ENCODE measurements around the gene LSP1. TPM values are rescaled to one million over a fixed set of nuclear protein-coding genes. Genes with fewer than 3 reads are reported as not detected.
"Not testable (repeated sequence)": the region's sequence is repeated elsewhere in the genome, so short reads cannot be mapped to it uniquely, and the experiment has no call there.

LSP1 gene
- total and polyA plus RNA-seq, 2 of the 4 experiments (the other 2 are of a cell fraction), result not detected

DNA sequence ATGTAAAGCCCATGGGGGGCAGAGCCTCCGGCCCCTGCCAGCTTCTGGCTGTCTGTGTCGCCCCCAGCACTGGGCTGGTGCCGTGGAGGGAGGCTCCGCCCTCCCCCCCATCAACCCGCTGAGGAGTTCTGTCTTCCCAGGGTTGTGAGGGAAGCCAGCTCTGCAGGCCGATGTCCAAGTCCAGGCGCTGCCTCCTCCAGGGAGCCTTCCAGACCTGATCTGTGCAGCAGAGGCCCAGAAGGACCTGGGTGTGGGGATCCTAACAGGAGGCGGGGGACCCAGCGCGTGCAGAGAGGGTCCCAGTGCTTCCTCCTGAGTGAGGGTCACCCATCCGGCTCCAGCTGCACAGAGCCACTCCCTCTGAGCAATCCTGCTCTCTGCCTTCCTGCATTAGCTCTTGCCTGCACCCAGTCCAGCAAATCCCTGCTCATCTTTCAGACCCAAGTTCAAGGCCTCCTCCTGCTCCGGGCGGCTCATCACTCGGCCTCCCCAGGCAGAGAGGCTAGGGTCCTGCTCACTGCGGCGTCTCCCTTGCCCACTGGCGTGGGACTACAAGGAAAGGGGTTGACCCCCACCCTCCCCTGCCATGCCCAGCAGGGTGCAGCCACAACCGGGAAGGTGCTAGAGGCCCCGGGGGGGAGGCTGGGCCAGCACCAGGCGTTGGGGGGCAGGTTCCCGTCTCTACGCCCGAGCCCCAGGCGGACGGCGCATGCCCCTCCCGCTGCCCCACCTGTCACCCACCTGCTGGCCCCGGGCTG, 22.4 kb downstream of the LSP1 start:
- Histone ChIP-seq H3K4me3 (ENCODE audit: insufficient read depth, low read depth, low read length) (no peak overlapping the region), H2BK20ac (ENCODE audit: low read depth, low read length) (no peak overlapping the region), H3K4me1 (ENCODE audit: control insufficient read depth, insufficient read depth, low read length) (peaks cover 3% of the 10 kb centered on the region; the same call in 1 of the 2 replicates), H3K14ac (replicated peaks; ENCODE audit: low read depth, low read length) (no peak overlapping the region), H3K9ac (ENCODE audit: low read depth, low read length) (no peak overlapping the region), H4K8ac (ENCODE audit: low read depth in 2 of 2, low read length in 2 of 2) (no peak overlapping the region), H3K36me3 (ENCODE audit: control insufficient read depth, insufficient read depth, low read length) (no peaks in the 10 kb centered on the region), H2BK15ac (ENCODE audit: low read depth, low read length) (no peak overlapping the region), H2AK5ac (ENCODE audit: low read depth, low read length) (no peak overlapping the region), H3K79me1 (ENCODE audit: low read depth in 1 of 2, low read length in 2 of 2) (no peaks in the 10 kb centered on the region), H2AK9ac (replicated peaks; ENCODE audit: low read depth, low read length, poor library complexity) (no peak overlapping the region), H3K9me1 (ENCODE audit: insufficient read depth, low read length) (no peaks in the 10 kb centered on the region), H2BK5ac (ENCODE audit: low read depth, low read length, poor library complexity, severe bottlenecking) (no peak overlapping the region), H3K18ac (ENCODE audit: low read depth, low read length) (no peak overlapping the region), H3K4me2 (ENCODE audit: low read depth, low read length) (no peak overlapping the region), H4K91ac (ENCODE audit: insufficient read depth, low read depth, low read length) (no peak overlapping the region), H4K20me1 (ENCODE audit: insufficient read depth, low read length) (no peaks in the 10 kb centered on the region), H2AFZ (replicated peaks; ENCODE audit: low read length, poor library complexity) (no peak overlapping the region), H3K23ac (ENCODE audit: low read depth, low read length) (no peak overlapping the region), H3K4ac (ENCODE audit: low read depth, low read length) (no peak overlapping the region), H3K9me3 (ENCODE audit: control insufficient read depth, insufficient read depth, low read length) (no peaks in the 10 kb centered on the region), H3K56ac (ENCODE audit: extremely low read depth, insufficient read depth, low read length) (no peak overlapping the region), H3K27ac (ENCODE audit: insufficient read depth, low read length) (no peak overlapping the region), H3K27me3 (ENCODE audit: control insufficient read depth, insufficient read depth, low read length) (peaks cover 11% of the 10 kb centered on the region; the same call in 1 of the 2 replicates), H2BK120ac (ENCODE audit: low read depth, low read length) (no peak overlapping the region), H4K5ac (ENCODE audit: low read depth, low read length) (no peak overlapping the region)
- CTCF ChIA-PET, result no interaction called here
- BruUV-seq (replicated peaks), result no TSS peak
- intact Hi-C loops (cut with micrococcal nuclease), result no loop called here
- dilution Hi-C loops (cut with HindIII; ENCODE audit: low sequenced_read_pairs, unreplicated experiment), result no loop called here
- ATAC-seq (ENCODE audit: low read depth), result no peak
- no peak for TF ChIP-seq MXI1 (IDR thresholded peaks at IDR 0.05; ENCODE audit: borderline replicate concordance, low read depth, low read length)
- TF ChIP-seq NFE2L2 (IDR thresholded peaks at IDR 0.05; ENCODE audit: low read depth, low read length), result no peak
- no peak for TF ChIP-seq MAFK (IDR thresholded peaks at IDR 0.05; ENCODE audit: low read depth, low read length)
- in situ Hi-C loops (cut with MboI; ENCODE audit: low sequenced_read_pairs), result no loop called here
- no peak for DNase-seq
- POLR2A ChIA-PET (ENCODE audit: unreplicated experiment), result no interaction called here
- WGBS, 2 experiments (ENCODE audit: extremely low coverage in 2 of 2, insufficient read length in 1 of 2), result 83% methylated on average over 1 of the region's 28 CpGs; no CpG with 5 or more reads in 1 of the 2 experiments

DNA sequence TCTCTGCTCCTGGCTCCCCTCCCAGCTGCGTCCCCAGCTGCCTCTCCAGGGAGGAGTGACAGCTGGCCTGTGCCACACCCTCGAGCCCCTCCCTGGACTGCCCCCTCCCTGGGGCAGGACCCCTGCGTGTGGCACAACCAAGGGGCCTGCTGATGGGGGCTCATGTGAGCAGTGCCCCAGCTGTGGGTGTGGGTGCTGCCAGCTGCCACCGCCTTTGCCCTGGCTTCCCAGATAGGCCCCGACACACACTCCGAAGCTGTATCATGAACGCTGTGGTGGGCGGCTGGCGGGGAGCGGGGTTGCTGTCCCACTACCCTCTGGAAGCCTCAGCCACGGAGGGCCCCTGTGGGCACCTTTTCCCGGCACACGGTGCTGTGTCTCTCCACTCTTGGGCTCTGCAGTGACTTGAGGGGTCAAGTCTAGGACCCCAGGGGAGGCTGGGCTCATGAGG, 23.0 kb downstream of the LSP1 start:
- 90% methylated on average over 6 of the region's 13 CpGs; no CpG with 5 or more reads in 1 of the 2 experiments for WGBS, 2 experiments (ENCODE audit: extremely low coverage in 2 of 2, insufficient read length in 1 of 2)
- H3K36me3 ChIP-seq (ENCODE audit: control insufficient read depth, insufficient read depth, low read length); ATAC-seq (ENCODE audit: low read depth); H2AK5ac ChIP-seq (ENCODE audit: low read depth, low read length); H4K5ac ChIP-seq (ENCODE audit: low read depth, low read length); H2BK15ac ChIP-seq (ENCODE audit: low read depth, low read length); H2AFZ ChIP-seq (replicated peaks; ENCODE audit: low read length, poor library complexity); H2BK20ac ChIP-seq (ENCODE audit: low read depth, low read length); H3K18ac ChIP-seq (ENCODE audit: low read depth, low read length); H2BK120ac ChIP-seq (ENCODE audit: low read depth, low read length); in situ Hi-C loops (cut with MboI; ENCODE audit: low sequenced_read_pairs); H3K9ac ChIP-seq (ENCODE audit: low read depth, low read length); H3K4me3 ChIP-seq (ENCODE audit: insufficient read depth, low read depth, low read length); H3K56ac ChIP-seq (ENCODE audit: extremely low read depth, insufficient read depth, low read length); H2BK5ac ChIP-seq (ENCODE audit: low read depth, low read length, poor library complexity, severe bottlenecking); H3K4ac ChIP-seq (ENCODE audit: low read depth, low read length); H3K27me3 ChIP-seq (ENCODE audit: control insufficient read depth, insufficient read depth, low read length); H3K4me2 ChIP-seq (ENCODE audit: low read depth, low read length); BruUV-seq (replicated peaks); DNase-seq; dilution Hi-C loops (cut with HindIII; ENCODE audit: low sequenced_read_pairs, unreplicated experiment); H4K20me1 ChIP-seq (ENCODE audit: insufficient read depth, low read length); H3K9me3 ChIP-seq (ENCODE audit: control insufficient read depth, insufficient read depth, low read length); H4K91ac ChIP-seq (ENCODE audit: insufficient read depth, low read depth, low read length); H3K27ac ChIP-seq (ENCODE audit: insufficient read depth, low read length); H4K8ac ChIP-seq (ENCODE audit: low read depth in 2 of 2, low read length in 2 of 2); H3K14ac ChIP-seq (replicated peaks; ENCODE audit: low read depth, low read length); H3K79me1 ChIP-seq (ENCODE audit: low read depth in 1 of 2, low read length in 2 of 2); POLR2A ChIA-PET (ENCODE audit: unreplicated experiment); H3K4me1 ChIP-seq (ENCODE audit: control insufficient read depth, insufficient read depth, low read length); H2AK9ac ChIP-seq (replicated peaks; ENCODE audit: low read depth, low read length, poor library complexity); H3K23ac ChIP-seq (ENCODE audit: low read depth, low read length); H3K9me1 ChIP-seq (ENCODE audit: insufficient read depth, low read length); intact Hi-C loops (cut with micrococcal nuclease): not testable (repeated sequence)
- CTCF ChIA-PET, result interaction anchor here (1.5 kb wide), 1 partner anchor 125 kb away, joined by 3 read pairs; no protein-coding TSS in a partner anchor
